HepG2 (cell line): ENCODE data around the gene CABLES2. TPM values are rescaled to one million over a fixed set of nuclear protein-coding genes. Genes with fewer than 3 reads are reported as not detected.

Experiments
- GPN1 ChIP-seq: sonication (generic); formaldehyde crosslinking; IDR thresholded peaks from 2 replicates; pipeline ENCODE4 v1.5.1; 2020; ENCODE audit warnings: missing genetic modification reagents, borderline replicate concordance
- POLR2G ChIP-seq: fragments of 200-400 bp; formaldehyde crosslinking; IDR thresholded peaks from 2 replicates; pipeline ENCODE4 v1.6.1; 2018; ENCODE audit warnings: mild to moderate bottlenecking, low read depth, low read length, moderate library complexity
- PTBP1 ChIP-seq: fragments of 200-400 bp; formaldehyde crosslinking; IDR thresholded peaks from 2 replicates; pipeline ENCODE4 v1.6.1; 2018; ENCODE audit warnings: low read length, low read depth; ENCODE audit not compliant: poor library complexity, severe bottlenecking
- RORA ChIP-seq: sonication (generic); formaldehyde crosslinking; IDR thresholded peaks from 2 replicates; pipeline ENCODE4 v1.5.0; 2020; ENCODE audit warnings: mild to moderate bottlenecking, missing genetic modification reagents, moderate library complexity
- TP53 ChIP-seq: sonication (generic); formaldehyde crosslinking; conservative IDR thresholded peaks from 2 replicates; pipeline ENCODE4 v1.4.0; 2020; ENCODE audit warnings: missing genetic modification reagents
- ZFP90 ChIP-seq: sonication (generic); formaldehyde crosslinking; IDR thresholded peaks from 2 replicates; pipeline ENCODE4 v1.8.0; 2022; ENCODE audit warnings: missing genetic modification reagents, mild to moderate bottlenecking, inconsistent platforms, borderline replicate concordance
- ZNF326 ChIP-seq: sonication (generic); formaldehyde crosslinking; IDR thresholded peaks from 2 replicates; pipeline ENCODE4 v1.4.0; 2020; ENCODE audit warnings: missing genetic modification reagents, borderline replicate concordance
- ZNF616 ChIP-seq: sonication (generic); formaldehyde crosslinking; IDR thresholded peaks from 2 replicates; pipeline ENCODE4 v1.5.0; 2020; ENCODE audit warnings: low read depth, mild to moderate bottlenecking, missing genetic modification reagents
- ZNF781 ChIP-seq: sonication (generic); formaldehyde crosslinking; IDR thresholded peaks from 2 replicates; pipeline ENCODE4 v1.5.1; 2020; ENCODE audit warnings: borderline replicate concordance, mild to moderate bottlenecking, missing genetic modification reagents; ENCODE audit errors: not compliant biosample characterization
- polyA plus RNA-seq, 8 experiments: library from polyadenylated mRNA; depleted of rRNA in 3 of 8; stranded (reverse) in 7 of 8; unstranded in 1 of 8; fragments of >200 nt; fragmentation: Illumina TruSeq in 4 of 8; extraction: Trizol in 4 of 8; gene quantifications; 2 replicates each; pipeline versions ENCODE4 v1.2.1 to v1.2.3, GENCODE V29; 2011 to 2016; ENCODE audit warnings: low read depth in 4 of 8, missing spikeins in 1 of 8, mixed read lengths in 1 of 8; ENCODE audit not compliant: insufficient read depth in 1 of 8
- total RNA-seq, 5 experiments: library from RNA; depleted of rRNA; stranded (reverse); fragments of >200 nt; fragmentation: Illumina TruSeq; extraction: Trizol; gene quantifications; 2 replicates each; pipeline ENCODE4 v1.2.3, GENCODE V29; 2016; ENCODE audit warnings: low read depth in 1 of 5
- TF ChIP-seq, protein P1 (sequence below): sonication (generic); formaldehyde crosslinking; IDR thresholded peaks from 2 replicates; pipeline ENCODE4 v1.4.0; 2020; ENCODE audit warnings: mild to moderate bottlenecking, missing genetic modification reagents, borderline replicate concordance
- TF ChIP-seq, protein P2 (sequence below): sonication (generic); formaldehyde crosslinking; IDR thresholded peaks from 2 replicates; pipeline ENCODE4 v1.8.1; 2022; ENCODE audit warnings: mild to moderate bottlenecking, missing genetic modification reagents
- TF ChIP-seq, protein P3 (sequence below): sonication (generic); formaldehyde crosslinking; IDR thresholded peaks from 2 replicates; pipeline ENCODE4 v1.4.0; 2020; ENCODE audit warnings: missing genetic modification reagents, mild to moderate bottlenecking, borderline replicate concordance

The CABLES2 gene
- total and polyA plus RNA-seq, 2 of the 13 experiments (the other 11 are each of a cell fraction or from before 2014, with no cell fraction given): 5.2 to 9.7 TPM

DNA sequence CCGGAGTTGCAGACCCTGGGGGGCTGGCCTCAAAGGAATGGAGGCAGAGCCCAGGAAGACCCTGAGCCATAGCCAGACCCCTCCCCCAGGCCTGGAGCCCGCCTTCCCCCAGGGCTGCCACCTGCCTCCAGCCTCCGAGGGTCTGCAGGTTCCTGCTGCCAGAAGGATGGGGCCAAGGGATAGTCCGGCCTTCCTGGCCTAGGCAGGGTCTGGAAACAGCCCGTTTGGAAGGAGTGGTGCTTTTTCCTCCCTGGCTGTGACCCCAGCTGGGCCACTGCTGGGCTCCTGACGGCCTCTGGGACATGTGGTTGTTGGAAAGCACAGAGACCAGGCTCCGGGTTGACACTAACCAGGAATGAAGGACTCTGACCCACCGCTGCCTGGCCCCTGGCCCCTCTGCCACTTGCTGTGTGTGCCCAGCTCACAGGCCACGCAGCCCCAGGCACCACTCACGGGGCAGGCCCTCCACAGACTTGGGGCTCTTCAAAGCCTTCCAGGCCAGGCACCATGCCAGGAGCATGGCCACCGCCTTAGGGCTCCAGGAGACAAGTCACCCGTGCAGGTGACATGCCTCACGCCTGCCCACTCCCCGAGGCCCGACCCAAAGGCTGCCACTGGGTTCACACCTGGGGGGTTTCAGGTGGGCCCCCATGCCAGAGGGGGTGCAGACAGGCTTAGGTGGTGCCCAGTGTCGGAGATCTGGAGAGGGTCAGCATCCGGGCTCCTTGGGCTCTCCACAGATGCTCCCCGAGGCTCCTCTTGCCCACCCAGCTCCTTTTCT is 36.1 kb downstream of the CABLES2 start (continued):
- TF ChIP-seq, protein P1, sequence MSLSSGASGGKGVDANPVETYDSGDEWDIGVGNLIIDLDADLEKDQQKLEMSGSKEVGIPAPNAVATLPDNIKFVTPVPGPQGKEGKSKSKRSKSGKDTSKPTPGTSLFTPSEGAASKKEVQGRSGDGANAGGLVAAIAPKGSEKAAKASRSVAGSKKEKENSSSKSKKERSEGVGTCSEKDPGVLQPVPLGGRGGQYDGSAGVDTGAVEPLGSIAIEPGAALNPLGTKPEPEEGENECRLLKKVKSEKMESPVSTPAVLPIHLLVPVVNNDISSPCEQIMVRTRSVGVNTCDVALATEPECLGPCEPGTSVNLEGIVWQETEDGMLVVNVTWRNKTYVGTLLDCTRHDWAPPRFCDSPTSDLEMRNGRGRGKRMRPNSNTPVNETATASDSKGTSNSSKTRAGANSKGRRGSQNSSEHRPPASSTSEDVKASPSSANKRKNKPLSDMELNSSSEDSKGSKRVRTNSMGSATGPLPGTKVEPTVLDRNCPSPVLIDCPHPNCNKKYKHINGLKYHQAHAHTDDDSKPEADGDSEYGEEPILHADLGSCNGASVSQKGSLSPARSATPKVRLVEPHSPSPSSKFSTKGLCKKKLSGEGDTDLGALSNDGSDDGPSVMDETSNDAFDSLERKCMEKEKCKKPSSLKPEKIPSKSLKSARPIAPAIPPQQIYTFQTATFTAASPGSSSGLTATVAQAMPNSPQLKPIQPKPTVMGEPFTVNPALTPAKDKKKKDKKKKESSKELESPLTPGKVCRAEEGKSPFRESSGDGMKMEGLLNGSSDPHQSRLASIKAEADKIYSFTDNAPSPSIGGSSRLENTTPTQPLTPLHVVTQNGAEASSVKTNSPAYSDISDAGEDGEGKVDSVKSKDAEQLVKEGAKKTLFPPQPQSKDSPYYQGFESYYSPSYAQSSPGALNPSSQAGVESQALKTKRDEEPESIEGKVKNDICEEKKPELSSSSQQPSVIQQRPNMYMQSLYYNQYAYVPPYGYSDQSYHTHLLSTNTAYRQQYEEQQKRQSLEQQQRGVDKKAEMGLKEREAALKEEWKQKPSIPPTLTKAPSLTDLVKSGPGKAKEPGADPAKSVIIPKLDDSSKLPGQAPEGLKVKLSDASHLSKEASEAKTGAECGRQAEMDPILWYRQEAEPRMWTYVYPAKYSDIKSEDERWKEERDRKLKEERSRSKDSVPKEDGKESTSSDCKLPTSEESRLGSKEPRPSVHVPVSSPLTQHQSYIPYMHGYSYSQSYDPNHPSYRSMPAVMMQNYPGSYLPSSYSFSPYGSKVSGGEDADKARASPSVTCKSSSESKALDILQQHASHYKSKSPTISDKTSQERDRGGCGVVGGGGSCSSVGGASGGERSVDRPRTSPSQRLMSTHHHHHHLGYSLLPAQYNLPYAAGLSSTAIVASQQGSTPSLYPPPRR (CRISPR knock-in tag): no peak; the same call in 1 of the 2 replicates
- TF ChIP-seq, protein P2, sequence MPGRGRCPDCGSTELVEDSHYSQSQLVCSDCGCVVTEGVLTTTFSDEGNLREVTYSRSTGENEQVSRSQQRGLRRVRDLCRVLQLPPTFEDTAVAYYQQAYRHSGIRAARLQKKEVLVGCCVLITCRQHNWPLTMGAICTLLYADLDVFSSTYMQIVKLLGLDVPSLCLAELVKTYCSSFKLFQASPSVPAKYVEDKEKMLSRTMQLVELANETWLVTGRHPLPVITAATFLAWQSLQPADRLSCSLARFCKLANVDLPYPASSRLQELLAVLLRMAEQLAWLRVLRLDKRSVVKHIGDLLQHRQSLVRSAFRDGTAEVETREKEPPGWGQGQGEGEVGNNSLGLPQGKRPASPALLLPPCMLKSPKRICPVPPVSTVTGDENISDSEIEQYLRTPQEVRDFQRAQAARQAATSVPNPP (CRISPR knock-in tag): no peak
- no peak; the same call in 1 of the 2 replicates for TF ChIP-seq ZNF616 (CRISPR knock-in tag)
- TF ChIP-seq RORA (CRISPR knock-in tag): no peak
- TF ChIP-seq ZFP90: no peak
- TF ChIP-seq, protein P3, sequence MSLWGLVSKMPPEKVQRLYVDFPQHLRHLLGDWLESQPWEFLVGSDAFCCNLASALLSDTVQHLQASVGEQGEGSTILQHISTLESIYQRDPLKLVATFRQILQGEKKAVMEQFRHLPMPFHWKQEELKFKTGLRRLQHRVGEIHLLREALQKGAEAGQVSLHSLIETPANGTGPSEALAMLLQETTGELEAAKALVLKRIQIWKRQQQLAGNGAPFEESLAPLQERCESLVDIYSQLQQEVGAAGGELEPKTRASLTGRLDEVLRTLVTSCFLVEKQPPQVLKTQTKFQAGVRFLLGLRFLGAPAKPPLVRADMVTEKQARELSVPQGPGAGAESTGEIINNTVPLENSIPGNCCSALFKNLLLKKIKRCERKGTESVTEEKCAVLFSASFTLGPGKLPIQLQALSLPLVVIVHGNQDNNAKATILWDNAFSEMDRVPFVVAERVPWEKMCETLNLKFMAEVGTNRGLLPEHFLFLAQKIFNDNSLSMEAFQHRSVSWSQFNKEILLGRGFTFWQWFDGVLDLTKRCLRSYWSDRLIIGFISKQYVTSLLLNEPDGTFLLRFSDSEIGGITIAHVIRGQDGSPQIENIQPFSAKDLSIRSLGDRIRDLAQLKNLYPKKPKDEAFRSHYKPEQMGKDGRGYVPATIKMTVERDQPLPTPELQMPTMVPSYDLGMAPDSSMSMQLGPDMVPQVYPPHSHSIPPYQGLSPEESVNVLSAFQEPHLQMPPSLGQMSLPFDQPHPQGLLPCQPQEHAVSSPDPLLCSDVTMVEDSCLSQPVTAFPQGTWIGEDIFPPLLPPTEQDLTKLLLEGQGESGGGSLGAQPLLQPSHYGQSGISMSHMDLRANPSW (CRISPR knock-in tag): peak; percentile 64; the same call in 1 of the 2 replicates
- TF ChIP-seq POLR2G: peak; percentile 52
- TF ChIP-seq ZNF326 (CRISPR knock-in tag): peak; percentile 96
- TF ChIP-seq GPN1 (CRISPR knock-in tag): no peak; the same call in 1 of the 2 replicates
- no peak for TF ChIP-seq PTBP1
- peak; percentile 87 for TF ChIP-seq ZNF781 (CRISPR knock-in tag)
- TF ChIP-seq TP53 (CRISPR knock-in tag): no peak
